Thoracic aorta (tissue), 2 donors: ENCODE measurements around the gene CALHM5. TPM values are rescaled to one million over a fixed set of nuclear protein-coding genes. Genes with fewer than 3 reads are reported as not detected.

ENCODE experiments used
- ATAC-seq: fragments of 150-250 bp; one replicate; pipeline ENCODE4 v1.8.0; 2017; ENCODE audit warnings: low read depth; ENCODE audit not compliant: insufficient number of reproducible peaks, low FRiP score
- DNase-seq: peaks from one replicate; pipeline ENCODE4 v3.0.0-alpha.2; 2020; ENCODE audit warnings: low spot score
- H3K27ac ChIP-seq, 2 donors: fragments of 200-600 bp; sonication (generic); 1 replicate in 1 of 2; 2 replicates in 1 of 2; pipeline ENCODE4 v1.5.1; 2016; ENCODE audit warnings: mild to moderate bottlenecking in 2 of 2, moderate library complexity in 2 of 2
- H3K27me3 ChIP-seq: fragments of 200-600 bp; sonication (generic); replicated peaks from 2 replicates; pipeline ENCODE4 v1.6.0; 2016; ENCODE audit warnings: mild to moderate bottlenecking; ENCODE audit not compliant: insufficient read depth
- H3K36me3 ChIP-seq: fragments of 200-600 bp; sonication (generic); one replicate; pipeline ENCODE4 v1.5.1; 2016
- H3K4me1 ChIP-seq, 2 donors: fragments of 200-600 bp; sonication (generic); 1 replicate in 1 of 2; 2 replicates in 1 of 2; pipeline versions ENCODE4 v1.5.1 to v1.6.0; 2016; ENCODE audit warnings: low read depth in 2 of 2, mild to moderate bottlenecking in 1 of 2; ENCODE audit not compliant: control insufficient read depth in 1 of 2
- H3K4me3 ChIP-seq: fragments of 200-600 bp; sonication (generic); 2 replicates; pipeline ENCODE4 v1.5.1; 2016; ENCODE audit warnings: mild to moderate bottlenecking
- H3K9me3 ChIP-seq: fragments of 200-600 bp; sonication (generic); 2 replicates; pipeline ENCODE4 v1.5.1; 2016
- CTCF ChIP-seq: fragments of 200-600 bp; sonication (generic); IDR thresholded peaks from one replicate; pipeline ENCODE4 v1.5.1; 2019; ENCODE audit warnings: antibody characterized with exemption
- total RNA-seq, 2 donors: library from RNA; depleted of rRNA; stranded (reverse); fragments of >200 nt; gene quantifications; one replicate each; pipeline versions ENCODE4 v1.1.0 to v1.2.3, GENCODE V29; 2016

The CALHM5 gene
- total RNA-seq, 2 donors from 2014 or later, result 14.0 to 16.7 TPM

- DNase-seq (no peak), ATAC-seq (no peak)
- Histone ChIP-seq H3K27ac (no peak overlapping the region), H3K9me3 (no peaks in the 10 kb centered on the region), H3K36me3 (no peaks in the 10 kb centered on the region), H3K4me1 (peaks cover 0 to 17% of the 10 kb centered on the region in 2 donors), H3K27me3 (no peaks in the 10 kb centered on the region), H3K4me3 (no peak overlapping the region)
- no peak for TF ChIP-seq CTCF
Observed at GRCh38 chr6:116528780-116529179, 17.3 kb downstream of the CALHM5 start.

- no peaks in the 10 kb centered on the region for H3K36me3 ChIP-seq
- no peak overlapping the region for H3K4me3 ChIP-seq
- H3K4me1 ChIP-seq, result peaks cover 0 to 17% of the 10 kb centered on the region in 2 donors
- ATAC-seq, result no peak
- no peak for TF ChIP-seq CTCF
- no peaks in the 10 kb centered on the region for H3K27me3 ChIP-seq
- no peak for DNase-seq
- H3K9me3 ChIP-seq, result no peaks in the 10 kb centered on the region
- H3K27ac ChIP-seq, result no peak overlapping the region
Observed at GRCh38 chr6:116529466-116530290, 18.2 kb downstream of the CALHM5 start.

GRCh38 chr6:116530436-116530835 is 19.0 kb downstream of the CALHM5 start:
- no peak overlapping the region for H3K4me3 ChIP-seq
- peaks cover 0 to 17% of the 10 kb centered on the region in 2 donors for H3K4me1 ChIP-seq
- H3K27me3 ChIP-seq, result no peaks in the 10 kb centered on the region
- no peaks in the 10 kb centered on the region for H3K9me3 ChIP-seq
- DNase-seq (no peak), ATAC-seq (no peak)
- TF ChIP-seq CTCF, result no peak
- H3K27ac ChIP-seq, result no peak overlapping the region
- H3K36me3 ChIP-seq, result no peaks in the 10 kb centered on the region

GRCh38 chr6:116531675-116532570 is 20.5 kb downstream of the CALHM5 start:
- DNase-seq (no peak), ATAC-seq (no peak)
- peak; percentile 72 for TF ChIP-seq CTCF
- no peak overlapping the region for H3K27ac ChIP-seq
- peaks cover 0 to 17% of the 10 kb centered on the region in 2 donors for H3K4me1 ChIP-seq
- H3K9me3 ChIP-seq, result no peaks in the 10 kb centered on the region
- H3K4me3 ChIP-seq, result no peak overlapping the region
- no peaks in the 10 kb centered on the region for H3K36me3 ChIP-seq
- H3K27me3 ChIP-seq, result no peaks in the 10 kb centered on the region
